GM21786 (cell line): Measurements from ENCODE around the gene ESPN.
"Not testable (repeated sequence)": the region's sequence is repeated elsewhere in the genome, so short reads cannot be mapped to it uniquely, and the experiment has no call there.

Experiments used
- ATAC-seq: cut with Tn5 transposase; IDR thresholded peaks from one replicate; pipeline ENCODE4 v1.9.1; 2021; ENCODE audit not compliant: unreplicated experiment

The ESPN gene

DNA sequence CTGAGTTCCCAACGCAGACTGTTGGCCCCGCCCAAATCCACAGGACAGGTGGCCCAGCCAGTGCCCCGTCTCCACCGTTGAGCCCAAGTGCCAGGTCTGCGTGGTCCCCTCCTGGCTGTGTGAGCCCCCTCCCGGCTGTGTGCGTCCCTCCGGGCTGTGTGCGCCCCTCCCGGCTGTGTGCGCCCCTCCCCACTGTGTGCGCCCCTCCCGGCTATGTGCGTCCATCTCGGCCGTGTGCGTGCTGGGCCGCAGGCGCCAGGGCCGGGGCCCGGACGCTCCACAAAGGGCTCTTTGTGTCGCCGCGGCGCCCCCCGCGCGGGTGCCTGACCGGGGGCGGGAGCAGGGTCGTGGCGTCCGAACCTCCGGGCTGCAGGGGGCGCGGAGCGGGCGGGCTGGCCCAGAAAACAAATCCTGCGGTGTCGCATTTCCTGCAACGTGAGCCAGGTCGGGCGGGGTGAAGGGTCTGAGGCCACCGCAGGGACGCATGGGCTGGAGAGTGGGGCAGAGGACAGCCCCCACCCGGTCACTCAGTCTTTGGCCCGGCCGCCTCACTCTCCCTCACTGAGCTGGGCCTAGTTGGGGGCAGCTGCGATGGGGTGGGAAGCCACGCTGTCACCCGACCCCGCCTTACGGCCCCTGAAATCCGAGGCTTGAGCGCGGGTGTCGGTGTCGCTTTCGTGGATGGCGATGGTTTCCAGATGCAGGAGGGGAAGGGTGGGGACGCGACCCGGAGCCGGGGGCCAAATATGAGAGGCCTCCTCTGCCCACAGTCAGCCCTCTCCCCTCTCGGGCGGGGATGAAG is 22.6 kb downstream of the ESPN start:
- no peak for ATAC-seq

DNA sequence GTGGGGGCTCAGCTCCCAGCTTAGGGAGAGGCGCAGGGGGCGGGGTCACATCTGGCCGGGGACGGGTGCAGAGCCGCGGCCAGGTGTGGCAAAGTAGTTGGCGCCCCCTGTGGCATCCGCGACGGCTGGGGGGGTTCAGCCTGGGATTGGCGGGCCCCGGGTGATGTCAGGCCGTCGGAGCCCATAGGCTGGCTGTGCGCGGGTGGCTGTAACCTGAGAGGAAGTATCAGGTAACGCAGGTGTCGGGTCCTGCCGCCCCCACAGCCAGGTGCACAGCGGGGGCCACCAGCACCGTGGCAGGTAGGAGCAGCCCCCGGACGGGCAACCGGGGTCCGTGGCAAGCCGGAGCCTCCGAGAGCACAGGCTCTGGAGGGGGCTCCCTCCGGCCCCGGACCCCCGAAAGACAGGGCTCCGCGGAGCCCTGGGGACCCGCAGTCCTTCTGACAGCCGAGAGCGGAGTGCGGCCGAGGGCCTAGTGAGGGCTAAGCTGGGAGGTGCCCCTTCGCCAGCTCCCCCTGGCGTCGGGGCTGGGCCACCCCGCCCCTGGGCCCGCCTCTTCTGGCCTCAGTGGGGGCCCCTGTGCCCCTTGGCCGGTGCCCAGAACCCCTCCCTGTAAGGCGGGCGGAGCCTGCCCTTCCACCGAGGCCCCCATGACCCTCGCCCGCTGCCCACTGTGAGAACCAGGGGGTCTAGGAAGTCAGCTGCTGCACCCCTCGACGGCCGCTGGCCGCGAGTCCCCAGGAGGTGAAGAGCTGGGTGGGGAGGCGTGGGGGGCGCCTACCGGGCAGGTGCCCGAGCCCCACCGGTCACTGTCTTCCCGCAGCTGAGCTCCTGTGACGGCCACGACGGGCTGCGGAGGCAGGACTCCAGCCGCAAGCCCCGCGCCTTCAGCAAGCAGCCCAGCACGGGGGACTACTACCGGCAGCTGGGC is 23.5 kb downstream of the ESPN start:
- ATAC-seq, result no peak

DNA sequence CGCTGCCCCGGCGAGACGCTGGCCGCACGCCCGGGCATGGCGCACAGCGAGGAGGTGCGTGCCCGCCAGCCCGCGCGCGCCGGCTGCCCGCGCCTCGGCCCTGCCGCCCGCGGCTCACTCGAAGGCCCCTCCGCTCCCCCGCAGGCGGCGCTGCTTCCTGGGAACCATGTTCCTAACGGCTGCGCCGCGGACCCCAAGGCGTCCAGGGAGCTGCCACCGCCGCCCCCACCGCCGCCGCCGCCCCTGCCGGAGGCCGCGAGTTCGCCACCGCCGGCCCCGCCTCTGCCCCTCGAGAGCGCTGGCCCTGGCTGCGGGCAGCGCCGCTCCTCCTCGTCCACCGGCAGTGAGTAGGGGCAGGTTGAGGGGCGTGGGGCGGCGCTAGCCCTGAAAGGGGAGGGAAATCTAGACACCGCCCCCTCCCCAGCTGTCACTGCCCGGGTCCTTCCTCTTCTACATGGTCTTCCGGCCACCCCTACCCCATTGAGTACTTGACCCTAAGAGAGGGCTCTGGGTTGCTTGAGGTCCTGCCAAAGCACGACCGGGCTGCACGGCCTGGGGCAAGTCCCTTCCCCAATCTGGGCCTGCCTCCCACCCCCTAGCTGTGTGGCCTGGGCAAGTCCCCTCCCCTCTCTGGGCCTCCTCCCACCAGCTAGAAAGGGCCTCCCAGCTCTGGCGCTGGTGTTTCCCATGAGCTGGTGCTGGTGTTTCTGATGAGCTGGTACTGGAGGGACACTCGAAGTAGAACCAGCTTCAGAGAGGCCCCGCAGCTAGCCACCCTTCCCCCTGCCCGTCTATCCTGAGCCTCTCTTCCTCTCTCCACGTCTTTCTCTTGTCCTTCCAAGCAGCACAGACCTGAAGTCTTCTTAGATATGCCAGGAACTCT is 24.4 kb downstream of the ESPN start:
- no peak for ATAC-seq

DNA sequence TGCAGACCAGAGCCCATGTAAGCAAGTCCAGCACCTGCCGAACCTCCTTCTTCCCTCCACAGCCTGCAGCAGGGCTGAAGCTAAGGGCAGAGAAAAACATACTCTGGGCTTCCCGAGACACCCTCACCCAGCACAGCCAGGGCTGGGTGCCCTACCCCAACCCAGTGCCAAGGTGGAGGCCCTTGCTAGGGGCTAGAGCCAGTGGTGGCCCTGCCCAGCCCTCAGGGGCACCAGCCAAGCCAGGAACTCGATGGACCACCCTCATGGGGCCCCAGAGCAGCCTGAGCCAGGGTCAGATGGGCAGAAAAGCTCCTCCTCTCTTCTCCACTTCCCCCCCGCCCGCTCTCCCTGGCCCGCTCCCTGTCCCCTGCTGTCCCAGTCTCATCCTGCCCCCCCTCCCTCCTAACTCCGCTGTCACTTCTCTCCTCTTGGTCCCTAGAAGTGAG is 25.5 kb downstream of the ESPN start:
- ATAC-seq, result no peak

DNA sequence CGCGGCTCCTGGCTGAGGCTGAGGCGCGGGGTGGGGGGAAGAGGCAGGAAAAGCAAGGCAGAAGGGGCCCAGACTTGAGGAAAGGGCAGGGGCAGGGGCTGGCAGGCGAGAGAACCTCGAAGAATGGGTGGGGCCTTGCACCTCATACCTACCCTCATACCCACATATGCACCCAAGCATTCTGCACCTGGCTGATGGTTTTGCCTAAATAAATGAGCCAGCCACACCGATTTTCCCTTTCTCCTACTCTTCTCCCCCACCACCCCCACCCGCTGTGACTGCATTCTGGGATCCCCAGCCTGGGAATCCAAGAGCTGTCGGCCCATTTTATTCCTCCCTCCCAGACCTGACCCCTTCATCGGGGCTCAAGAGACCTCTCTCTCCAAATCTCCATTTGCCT is 25.9 kb downstream of the ESPN start:
- not testable (repeated sequence) for ATAC-seq

DNA sequence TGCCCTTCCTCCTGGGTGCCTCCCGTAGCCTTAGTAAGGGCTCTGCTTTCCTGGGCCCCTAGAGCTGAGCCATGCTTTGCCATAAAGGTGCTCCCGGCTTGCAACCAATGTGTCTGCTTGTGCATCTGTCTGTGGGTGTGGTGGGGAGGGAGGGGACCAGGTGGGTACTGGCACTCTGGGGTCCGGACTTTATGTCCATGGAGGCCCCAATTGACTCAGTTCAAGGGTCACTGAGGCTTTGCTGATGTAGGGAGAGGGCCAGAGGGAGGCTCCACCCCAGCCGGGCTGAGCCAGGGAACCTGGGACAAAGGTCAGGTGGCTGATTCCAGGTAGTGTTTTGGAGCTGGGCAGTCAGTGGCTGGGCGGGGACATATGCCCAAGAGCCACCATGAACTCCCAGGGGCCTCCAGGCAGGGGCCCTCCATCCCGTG is 26.4 kb downstream of the ESPN start:
- ATAC-seq, result no peak

DNA sequence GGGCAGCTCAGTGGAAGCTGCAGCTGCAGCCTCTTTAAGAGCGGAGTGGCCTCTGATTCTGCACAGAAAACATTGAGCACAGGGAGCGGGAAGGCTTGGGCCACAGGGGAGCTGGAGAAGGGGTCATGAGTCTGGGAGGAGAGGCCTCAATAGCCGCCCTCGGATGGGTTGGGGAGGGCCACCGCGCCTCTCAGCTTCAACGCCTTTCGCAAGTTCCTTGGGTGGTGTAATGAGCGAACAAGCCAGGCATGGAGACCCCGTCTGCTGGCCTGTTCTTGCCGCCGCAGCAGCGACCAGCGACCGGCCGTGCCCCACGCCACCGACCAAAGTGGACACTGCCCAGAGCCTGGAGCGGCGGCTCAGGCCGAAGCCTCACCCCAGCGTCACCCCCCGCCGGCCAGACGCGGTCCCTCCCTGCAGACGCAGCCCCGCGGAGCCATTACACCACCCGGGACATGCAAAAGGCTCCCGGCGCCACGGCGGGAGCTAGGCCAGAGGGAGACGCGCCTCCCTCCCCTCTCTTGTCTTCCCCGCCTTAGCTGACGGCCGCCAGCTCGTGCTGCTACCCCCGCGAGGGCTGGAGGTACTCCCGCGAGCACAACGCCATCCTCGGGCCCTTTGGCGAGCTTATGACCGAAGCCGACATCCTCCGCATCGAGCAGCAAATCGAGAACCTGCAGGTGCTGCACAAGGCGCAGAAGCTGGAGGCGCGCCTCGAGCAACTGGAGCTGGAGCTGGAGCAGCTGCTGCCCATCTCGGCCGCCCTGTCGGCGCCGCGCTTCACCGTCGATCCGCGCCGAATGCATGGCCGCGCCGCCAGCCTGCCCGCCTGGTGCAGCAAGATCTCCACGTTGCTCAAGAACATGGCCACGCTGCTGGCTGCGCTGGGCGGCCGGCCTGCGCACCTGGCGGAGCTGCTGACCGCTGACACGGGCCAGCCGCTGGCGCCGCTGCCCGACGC is 29.6 kb downstream of the ESPN start:
- not testable (repeated sequence) for ATAC-seq

DNA sequence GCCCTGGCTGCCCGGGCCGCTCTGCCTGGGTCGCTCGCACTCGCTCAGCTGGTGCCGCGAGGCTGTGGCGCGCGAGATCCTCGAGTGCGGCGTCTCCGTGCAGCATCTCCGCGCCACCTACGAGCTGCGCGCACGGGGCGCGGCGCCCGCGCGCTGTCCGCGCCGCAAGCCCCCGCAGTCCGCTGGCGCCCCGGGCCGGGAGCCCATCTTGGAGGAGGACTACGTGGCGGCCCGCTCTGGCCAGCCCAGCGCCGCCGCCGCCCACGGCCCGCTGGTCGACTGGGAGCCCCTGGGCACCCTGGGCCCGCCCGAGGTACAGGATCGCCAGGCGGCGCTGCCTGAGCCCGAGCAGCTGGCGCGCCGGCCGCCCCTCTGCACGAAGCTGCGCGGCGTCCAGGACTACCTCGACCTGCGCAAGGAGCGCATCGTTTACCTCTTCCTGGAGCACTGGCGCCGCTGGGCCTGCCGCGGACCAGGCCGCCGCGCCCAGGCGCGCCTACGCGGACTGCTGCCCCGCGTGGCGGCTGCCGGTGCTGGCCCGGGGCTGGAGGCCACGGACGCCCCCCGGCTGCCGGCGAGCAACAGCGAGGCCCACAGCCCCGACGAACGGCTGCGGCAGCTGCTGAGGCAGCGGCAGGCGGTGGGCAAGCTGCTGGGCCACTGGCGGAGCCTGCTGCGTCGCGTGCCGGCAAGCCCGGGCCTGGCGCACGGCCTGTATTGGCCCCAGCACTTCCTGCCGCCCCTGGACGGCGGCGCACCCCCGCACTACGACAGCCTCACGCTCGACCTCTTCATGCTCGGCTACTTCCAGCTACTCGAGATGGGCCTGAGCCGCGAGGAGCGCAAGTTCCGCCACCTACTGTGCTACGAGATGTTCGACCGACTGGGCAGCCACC is 30.5 kb downstream of the ESPN start:
- no peak for ATAC-seq

DNA sequence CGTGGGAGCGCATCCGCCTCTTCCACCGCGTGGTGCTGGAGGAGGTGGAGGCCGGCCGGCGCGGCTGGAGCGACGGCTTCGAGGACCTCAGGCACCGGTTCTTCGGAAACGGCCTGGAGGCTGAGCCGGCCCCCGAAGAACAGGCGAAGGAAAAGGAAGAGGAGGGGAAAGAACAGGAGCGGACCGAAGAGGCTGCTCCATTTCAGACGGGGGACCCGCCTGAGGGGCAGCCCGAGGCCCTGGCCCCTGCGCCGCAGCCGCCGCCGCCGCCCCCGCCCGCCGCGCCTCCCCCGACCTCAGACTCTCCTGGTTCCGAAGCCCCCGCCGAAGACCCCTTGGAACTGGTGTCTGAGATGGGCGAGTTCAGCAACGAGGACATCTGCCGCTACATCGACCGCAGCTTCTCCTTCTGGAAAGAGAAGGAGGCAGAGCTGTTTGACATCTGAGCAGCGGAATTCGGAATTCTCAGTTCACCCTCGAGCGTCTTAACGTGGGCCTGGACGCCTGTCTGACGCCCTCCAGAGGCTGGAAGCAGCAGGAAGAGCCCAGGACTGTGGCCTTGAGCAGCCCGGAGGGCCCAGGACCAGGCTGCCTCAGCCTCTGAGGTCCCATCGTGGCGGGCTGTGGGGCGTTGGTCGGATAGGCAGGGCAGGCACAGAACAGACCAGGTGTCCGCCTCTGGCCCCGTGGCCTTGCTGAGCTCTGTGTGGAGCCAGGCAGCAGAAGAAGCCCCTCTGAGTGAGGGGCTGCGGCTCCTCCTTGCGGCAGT is 31.4 kb downstream of the ESPN start:
- ATAC-seq, result not testable (repeated sequence)

DNA sequence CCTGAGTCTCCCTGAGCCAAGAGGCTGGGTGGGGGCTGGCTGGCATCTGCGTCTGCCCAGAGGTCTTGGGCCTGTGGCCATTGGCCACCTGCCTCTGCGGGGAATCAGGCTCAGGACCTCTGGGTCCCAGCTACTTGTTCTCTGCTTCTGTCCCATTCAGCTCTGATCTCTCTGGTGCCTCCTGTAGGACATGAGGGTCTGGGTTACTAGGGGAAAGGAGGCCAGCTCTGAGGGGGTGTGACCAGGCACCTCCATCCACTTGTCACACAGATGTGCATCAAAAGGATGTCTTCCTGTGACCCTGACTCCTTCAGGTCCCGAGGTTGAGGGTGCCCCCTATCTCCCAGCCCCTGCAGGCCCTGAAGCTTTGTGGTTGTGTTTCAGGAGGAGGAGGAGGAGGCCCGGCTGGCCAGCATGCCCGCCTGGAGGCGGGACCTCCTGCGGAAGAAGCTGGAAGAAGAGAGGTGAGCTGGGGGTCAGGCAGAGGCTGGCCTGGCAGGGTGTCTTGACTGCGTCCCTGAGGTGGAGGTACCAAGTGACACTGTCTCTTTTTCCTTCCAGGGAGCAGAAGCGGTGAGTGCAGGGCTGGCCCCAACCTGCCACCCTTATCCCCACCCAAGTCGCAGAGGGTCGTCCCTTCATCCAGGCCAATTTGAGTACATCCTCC is 32.4 kb downstream of the ESPN start:
- no peak for ATAC-seq

DNA sequence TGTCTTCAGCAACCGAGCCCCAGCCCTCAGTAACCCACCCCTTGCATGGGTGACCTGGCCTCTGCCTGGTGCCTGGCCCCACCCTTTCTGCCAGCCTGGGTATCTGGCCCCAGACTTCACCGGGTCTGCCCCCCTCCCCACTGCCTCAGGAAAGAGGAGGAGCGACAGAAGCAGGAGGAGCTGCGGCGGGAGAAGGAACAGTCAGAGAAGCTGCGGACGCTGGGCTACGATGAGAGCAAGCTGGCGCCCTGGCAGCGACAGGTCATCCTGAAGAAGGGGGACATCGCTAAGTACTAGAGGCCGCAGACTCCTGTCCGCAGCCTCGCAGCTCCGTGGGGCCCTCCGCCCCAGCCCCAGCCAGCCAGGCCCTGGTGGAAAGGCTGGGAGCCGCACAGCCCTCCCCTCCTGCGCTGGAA is 35.3 kb downstream of the ESPN start:
- ATAC-seq, result no peak

DNA sequence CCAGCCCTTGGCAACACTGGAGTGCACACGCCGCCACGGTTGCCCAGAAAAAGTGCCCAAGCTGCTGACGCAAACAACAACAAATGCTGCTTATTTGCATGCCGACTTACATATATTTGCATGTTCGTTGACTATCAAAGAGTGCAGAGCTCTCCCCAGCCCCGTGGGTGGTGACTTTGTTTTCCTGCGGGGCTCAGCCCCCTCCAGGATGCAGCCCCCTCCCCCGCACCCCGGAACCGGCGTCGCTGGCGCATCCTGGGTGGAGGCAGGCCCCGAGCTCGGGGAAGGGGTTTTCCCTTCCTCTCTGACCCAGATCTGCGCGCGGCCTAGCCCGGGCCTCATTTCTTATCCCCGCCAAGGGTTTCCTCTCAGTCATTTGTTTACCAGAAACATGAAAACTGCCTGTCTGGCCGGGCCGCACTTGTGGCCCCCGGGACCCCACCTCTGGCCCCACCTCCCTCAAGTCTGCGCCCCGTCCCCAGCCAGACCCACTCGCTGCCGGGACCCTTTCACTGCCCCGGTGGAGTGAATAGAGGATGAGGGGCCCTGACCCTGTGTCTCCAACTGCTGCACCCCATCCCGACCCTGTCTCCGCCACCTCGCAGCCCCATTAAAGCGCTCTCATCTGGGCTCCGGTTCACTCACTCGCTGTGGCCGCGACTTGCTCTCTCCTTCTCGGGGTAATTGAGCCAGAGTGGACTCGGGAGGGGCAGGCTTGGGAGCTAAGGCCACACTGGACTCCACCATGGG is 35.9 kb downstream of the ESPN start:
- ATAC-seq, result no peak

DNA sequence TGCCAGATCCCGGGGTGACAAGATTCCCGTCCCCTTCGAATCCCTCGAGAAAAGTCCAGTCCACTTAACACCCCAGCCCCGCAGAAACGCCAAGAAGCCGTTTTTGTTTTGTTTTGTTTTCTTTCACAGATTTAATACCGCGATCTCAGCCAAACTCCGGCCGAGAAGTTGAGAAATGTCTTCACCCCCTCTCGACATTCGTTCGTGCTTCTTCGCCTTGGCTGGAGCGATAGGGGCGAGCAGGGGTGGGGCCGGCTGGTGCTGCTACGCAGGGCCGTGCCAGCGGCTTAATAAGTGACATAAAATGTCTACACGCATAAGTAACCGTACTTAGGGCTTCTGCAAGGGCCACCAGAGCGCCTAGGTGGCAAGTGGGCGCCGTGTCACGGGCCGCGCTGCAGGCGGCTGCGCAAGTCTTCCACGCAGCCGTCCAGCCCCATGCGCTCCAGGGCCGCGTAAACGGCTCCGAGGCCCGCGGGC is 36.5 kb downstream of the ESPN start:
- no peak for ATAC-seq

DNA sequence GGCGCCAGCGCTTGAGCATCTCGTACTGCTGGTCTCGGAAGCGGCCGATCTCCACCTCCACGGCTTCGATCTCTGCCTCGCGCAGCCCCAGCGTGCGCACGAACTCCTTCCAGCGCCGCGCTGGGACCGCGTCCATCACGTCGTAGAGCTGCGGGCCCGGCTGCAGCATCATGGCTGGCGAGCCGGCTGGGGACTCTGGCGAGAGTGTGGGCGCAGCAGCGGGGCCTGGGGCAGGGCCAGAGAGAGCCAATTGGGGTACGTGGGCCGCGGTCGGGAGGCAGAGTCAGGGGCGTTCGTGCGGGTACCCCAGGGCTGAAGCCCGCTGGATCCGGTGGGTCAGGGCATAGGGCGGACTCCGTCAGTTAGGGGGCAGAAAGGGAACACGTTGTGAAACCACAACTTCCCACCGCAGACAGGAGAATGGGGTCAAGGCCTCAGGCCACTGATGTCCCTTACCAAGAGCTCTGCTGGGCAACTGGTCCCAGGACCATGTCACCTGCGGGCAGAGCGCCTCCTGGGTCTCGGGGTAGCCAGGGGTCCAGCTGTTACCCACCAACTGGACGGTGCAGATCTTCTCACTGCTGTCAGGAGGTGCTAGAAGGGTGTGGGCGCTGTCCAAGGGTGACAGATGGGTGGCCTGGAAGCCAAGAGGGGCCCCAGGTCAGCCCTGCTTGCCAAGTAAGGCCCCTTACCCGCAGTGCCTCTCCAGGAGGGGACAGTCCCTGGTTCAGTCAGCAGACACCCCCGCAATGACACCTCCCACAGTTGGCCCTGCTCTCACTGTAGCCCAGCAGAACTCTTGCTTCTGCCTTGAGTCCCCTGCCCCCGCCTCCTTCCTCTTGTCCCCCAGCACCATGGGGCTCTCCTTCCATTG is 37.2 kb downstream of the ESPN start:
- ATAC-seq, result no peak

DNA sequence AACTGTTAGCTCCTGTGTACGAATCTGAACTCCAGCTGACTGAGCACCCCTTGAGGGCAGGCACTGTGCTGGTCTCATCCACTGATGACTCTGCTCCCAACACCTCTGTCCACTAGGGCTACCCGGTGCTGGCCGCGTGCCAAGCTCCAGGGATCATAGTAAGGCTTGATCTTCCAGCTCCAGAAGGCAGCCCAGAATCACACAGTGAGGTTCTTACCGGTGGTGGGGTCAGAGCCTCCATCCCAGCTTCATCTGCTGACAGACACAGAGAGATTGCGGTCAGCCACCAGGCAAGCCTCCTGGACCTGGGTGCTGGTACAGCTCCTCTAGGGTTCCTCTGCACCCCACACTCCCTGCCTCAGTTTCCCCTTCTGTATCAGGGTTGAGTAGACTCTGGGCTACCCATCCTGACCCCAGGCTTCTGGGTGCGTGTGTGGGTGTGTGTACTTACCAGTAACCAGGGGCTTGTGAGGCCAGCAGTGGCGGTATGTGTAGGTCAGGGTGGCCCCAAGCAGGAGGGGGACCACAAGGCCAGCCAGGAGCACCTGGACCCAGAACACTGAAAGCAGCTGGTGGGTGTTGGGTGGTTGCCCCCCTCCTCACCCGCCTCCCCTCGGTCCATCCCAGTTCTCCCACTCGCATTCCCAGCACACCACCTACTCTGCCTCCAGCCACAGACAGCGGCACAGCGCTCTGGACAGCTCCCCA is 38.0 kb downstream of the ESPN start:
- ATAC-seq, result no peak
